DOHH2 (cell line): ENCODE data around the gene HAPLN3.

Experiments
- CTCF ChIP-seq: fragments of 200-600 bp; sonication (generic); IDR thresholded peaks from one replicate; pipeline ENCODE4 v1.5.1; 2014; ENCODE audit warnings: antibody characterized with exemption, mild to moderate bottlenecking, low read depth, low read length; ENCODE audit not compliant: poor library complexity, severe bottlenecking
- EZH2phosphoT487 ChIP-seq: fragments of 200-600 bp; sonication (generic); IDR thresholded peaks from 2 replicates; pipeline ENCODE4 v1.6.1; 2017; ENCODE audit warnings: borderline replicate concordance, mild to moderate bottlenecking, antibody characterized with exemption, low read length, moderate library complexity, mixed read lengths

GRCh38 chr15:88887068-88887580, 8.2 kb downstream of the HAPLN3 start:
- TF ChIP-seq CTCF: no peak
- no peak for TF ChIP-seq EZH2phosphoT487
